Psoas muscle (tissue), 8 donors: ENCODE data around the gene EIF4E2. TPM values are rescaled to one million over a fixed set of nuclear protein-coding genes. Genes with fewer than 3 reads are reported as not detected.

Source experiments
- ATAC-seq, 4 donors: fragments of 200-7000 bp; cut with Tn5 transposase; one replicate each; pipeline ENCODE4 v1.9.1; 2020; ENCODE audit warnings: moderate library complexity in 3 of 4, mild to moderate bottlenecking in 2 of 4
- DNase-seq, 2 donors: peaks; one replicate each; pipeline ENCODE4 v3.0.0-alpha.2; 2020
- H3K27ac ChIP-seq: fragments of 200-600 bp; one replicate; pipeline ENCODE4 v1.8.0; 2022
- H3K27me3 ChIP-seq, 3 donors: fragments of 200-600 bp in 1 of 3; one replicate each; pipeline versions ENCODE4 v1.6.1 to v1.8.0; 2013 to 2022; ENCODE audit warnings: low read length in 2 of 3, mild to moderate bottlenecking in 2 of 3, moderate library complexity in 1 of 3; ENCODE audit not compliant: insufficient read depth in 3 of 3
- H3K36me3 ChIP-seq, 2 donors: fragments of 200-600 bp in 1 of 2; one replicate each; pipeline versions ENCODE4 v1.6.1 to v1.8.0; 2013 to 2022; ENCODE audit warnings: low read depth in 1 of 2, mild to moderate bottlenecking in 1 of 2, moderate library complexity in 1 of 2; ENCODE audit not compliant: insufficient read depth in 1 of 2
- H3K4me1 ChIP-seq: fragments of 200-600 bp; one replicate; pipeline ENCODE4 v1.8.0; 2022
- H3K4me3 ChIP-seq: fragments of 200-600 bp; one replicate; pipeline ENCODE4 v1.8.0; 2022; ENCODE audit warnings: mild to moderate bottlenecking
- H3K9me3 ChIP-seq: fragments of 200-600 bp; one replicate; pipeline ENCODE4 v1.8.0; 2022
- WGBS, 3 donors: extraction: QIAGEN DNeasy Blood & Tissue Kit; methylation state at CpG; one replicate each; pipeline versions ENCODE4 v1.1.6 to v1.1.7; 2013; 5-methylcytosine and 5-hydroxymethylcytosine counted together
- intact Hi-C, 2 donors: fragments of 100-400 bp; cut with DNase I; formaldehyde crosslinking; loops; one replicate each; pipeline versions ENCODE4 v1.11.0 to v1.14.2; 2022
- polyA plus RNA-seq, 3 donors: library from polyadenylated mRNA; stranded (reverse); fragments of 200-250 nt; gene quantifications; one replicate each; pipeline ENCODE4 v1.2.3, GENCODE V29; 2013
- total RNA-seq, 4 donors: library from RNA; stranded (reverse); fragmentation: NEBNext Ultra II Directional in 2 of 4; extraction: Animal tissue kit (Norgen Biotek cat#: 25700) in 2 of 4; gene quantifications; one replicate each; pipeline versions ENCODE4 v1.2.1 to v1.2.4, GENCODE V29; 2021 to 2023
- TF ChIP-seq, protein P1 (sequence below): fragments of 200-600 bp; IDR thresholded peaks from one replicate; pipeline ENCODE4 v1.8.0; 2022; ENCODE audit warnings: antibody characterized with exemption
- donor health status: healthy with polysubstance abuse.
- donor health status: DM: no; HTN: no; CAD: no; lungs with moderate emphysema.
- donor health status: Bipolar disorder and iron deficiency.
- donor health status: healthy.
- donor health status: DM: yes; HTN: yes; CAD: no.
- donor health status: DM: no; HTN: no; CAD: no.
- donor health status: DM: no; HTN: no; CAD: no.
- donor health status: DM: yes; HTN: yes; CAD: no.

The EIF4E2 gene
- total and polyA plus RNA-seq, 7 donors = 39.6 to 136 (median 77.3) TPM

DNA sequence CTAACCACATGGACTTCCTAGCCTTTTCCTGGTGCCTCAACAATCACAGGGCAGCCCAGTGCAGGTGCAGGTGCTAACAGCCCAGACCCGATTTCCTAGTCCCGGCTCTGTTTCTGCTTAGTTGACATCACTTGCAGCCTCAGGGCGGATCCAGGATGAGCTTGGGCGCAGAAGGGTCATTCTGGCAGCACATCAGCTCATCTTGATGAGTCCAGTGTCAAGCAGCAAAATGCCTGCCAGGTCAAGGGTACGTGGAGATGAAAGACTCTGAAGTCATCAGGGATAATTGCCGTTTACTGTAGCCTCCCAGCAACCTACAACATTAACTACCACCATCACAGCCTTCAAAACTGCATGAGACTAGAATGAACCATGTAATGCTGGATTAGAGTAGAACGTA is 43.5 kb downstream of the EIF4E2 start:
- no peaks in the 10 kb centered on the region for H3K27me3 ChIP-seq

DNA sequence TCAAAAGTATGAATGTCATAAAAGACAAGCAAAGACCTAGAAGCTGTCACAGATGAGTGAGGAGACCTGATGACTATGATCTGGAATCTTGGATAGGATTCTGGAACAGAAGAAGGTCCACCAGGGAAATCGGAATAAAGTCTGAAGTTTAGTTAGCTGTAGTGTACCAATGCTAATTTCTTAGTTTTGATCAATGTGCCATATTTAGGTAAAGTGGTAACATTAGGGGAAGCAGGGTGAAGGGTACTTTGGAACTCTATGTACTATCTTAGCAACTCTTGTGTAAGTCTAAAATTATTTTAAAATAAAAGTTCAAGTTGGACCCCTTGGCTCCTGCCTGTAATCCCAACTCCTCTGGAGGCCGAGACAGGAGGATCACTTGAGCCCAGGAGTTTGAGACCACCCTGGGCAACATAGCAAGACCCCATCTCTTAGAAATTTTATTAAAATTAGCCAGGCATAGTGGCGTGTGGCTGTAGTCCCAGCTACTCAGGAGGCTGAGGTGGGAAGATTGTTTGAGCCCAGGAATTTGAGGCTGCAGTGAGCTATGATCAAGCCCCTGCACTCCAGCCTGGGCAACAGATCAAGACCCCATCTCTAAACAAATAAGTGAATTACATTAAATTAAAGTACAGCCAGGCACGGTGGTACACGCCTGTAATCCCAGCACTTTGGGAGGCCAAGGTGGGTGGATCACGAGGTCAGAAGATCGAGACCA is 47.0 kb downstream of the EIF4E2 start:
- no peak for DNase-seq
- Histone ChIP-seq H3K27me3 (no peaks in the 10 kb centered on the region), H3K4me3 (no peak overlapping the region), H3K36me3 (no peaks in the 10 kb centered on the region), H3K4me1 (peaks cover 21% of the 10 kb centered on the region), H3K27ac (no peak overlapping the region), H3K9me3 (no peaks in the 10 kb centered on the region)
- 82 to 96% (median 92%) methylated on average over 7 of the region's 7 CpGs for WGBS, 3 donors
- TF ChIP-seq, protein P1, sequence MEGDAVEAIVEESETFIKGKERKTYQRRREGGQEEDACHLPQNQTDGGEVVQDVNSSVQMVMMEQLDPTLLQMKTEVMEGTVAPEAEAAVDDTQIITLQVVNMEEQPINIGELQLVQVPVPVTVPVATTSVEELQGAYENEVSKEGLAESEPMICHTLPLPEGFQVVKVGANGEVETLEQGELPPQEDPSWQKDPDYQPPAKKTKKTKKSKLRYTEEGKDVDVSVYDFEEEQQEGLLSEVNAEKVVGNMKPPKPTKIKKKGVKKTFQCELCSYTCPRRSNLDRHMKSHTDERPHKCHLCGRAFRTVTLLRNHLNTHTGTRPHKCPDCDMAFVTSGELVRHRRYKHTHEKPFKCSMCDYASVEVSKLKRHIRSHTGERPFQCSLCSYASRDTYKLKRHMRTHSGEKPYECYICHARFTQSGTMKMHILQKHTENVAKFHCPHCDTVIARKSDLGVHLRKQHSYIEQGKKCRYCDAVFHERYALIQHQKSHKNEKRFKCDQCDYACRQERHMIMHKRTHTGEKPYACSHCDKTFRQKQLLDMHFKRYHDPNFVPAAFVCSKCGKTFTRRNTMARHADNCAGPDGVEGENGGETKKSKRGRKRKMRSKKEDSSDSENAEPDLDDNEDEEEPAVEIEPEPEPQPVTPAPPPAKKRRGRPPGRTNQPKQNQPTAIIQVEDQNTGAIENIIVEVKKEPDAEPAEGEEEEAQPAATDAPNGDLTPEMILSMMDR = no peak
- intact Hi-C loops = no loop called here
- ATAC-seq = no peak

More for the DNA sequence above, 43.5 kb downstream of the EIF4E2 start:
- H3K27ac ChIP-seq = peak overlapping the region; percentile 82
- peaks cover 26% of the 10 kb centered on the region for H3K4me1 ChIP-seq
- intact Hi-C loops = no loop called here
- DNase-seq (no peak), ATAC-seq (no peak)
- no peaks in the 10 kb centered on the region for H3K9me3 ChIP-seq
- no peak overlapping the region for H3K4me3 ChIP-seq
- 77 to 89% (median 84%) methylated on average over 7 of the region's 7 CpGs for WGBS, 3 donors
- no peaks in the 10 kb centered on the region for H3K36me3 ChIP-seq
- TF ChIP-seq, protein P1 = no peak

DNA sequence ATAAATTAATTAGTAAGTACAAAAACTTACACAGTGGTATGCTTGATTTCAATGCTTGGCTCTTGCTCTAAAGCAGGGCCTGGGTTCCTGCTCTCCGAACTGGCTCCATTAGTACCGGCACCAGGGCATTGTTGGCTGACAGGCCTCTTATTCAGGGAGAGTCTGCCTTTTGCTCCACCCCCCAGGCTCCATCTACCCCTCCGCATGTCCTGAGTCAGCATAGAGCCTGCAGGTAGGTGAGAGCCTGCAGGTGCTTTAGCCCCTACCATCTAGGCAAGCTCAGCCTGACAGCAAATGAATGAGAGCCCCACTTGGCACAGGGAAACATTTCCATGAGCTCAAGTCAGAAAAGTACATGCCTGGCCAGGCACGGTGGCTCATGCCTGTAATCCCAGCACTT is 47.8 kb downstream of the EIF4E2 start:
- WGBS, 3 donors = 77 to 81% (median 79%) methylated on average over 4 of the region's 4 CpGs
- H3K4me3 ChIP-seq = no peak overlapping the region
- intact Hi-C loops = no loop called here

DNA sequence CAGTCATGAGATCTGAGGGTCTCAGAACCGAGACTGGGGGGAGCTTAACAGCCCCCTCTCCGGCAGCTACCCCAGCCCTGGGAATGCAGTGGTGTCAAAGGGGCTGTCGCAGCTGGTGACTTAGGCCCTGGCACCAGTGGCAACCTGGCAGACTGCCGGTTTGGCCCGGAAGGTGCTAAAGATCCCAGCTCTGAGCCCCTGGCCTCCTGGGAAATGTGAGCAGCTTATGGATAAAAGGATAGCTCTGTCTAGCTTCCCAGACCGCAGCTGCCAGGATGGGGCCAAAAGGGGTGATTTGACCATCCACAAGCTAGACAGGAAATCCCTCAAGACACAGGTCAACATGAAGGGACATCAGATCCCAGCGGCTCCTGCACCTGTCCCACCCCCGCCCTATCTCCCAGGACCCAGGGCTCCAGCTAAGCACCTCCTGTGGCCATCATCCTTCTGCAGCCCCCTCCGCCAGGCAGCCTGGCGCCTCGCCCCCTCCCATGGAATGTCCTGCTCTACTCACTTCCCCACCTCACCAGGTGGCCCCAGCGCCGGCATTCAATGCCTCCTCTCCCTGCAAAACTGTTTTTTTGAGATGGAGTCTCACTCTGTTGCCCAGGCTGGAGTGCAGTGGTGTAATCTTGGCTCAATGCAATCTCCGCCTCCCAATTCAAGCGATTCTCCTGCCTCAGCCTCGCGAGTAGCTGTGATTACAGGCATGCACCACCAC is 49.7 kb downstream of the EIF4E2 start:
- TF ChIP-seq, protein P1 = no peak
- ATAC-seq = peak in 2 of 4 donors; percentile 58 to 65
- intact Hi-C loops = loop anchor here in 1 of 2 donors (10.0 kb wide), 1 partner anchor 455 kb away; no protein-coding TSS in a partner anchor
- no peak for DNase-seq
- Histone ChIP-seq H3K9me3 (no peaks in the 10 kb centered on the region), H3K4me3 (no peak overlapping the region), H3K4me1 (peaks cover 5% of the 10 kb centered on the region), H3K27ac (no peak overlapping the region), H3K36me3 (no peaks in the 10 kb centered on the region), H3K27me3 (no peaks in the 10 kb centered on the region)
- 54 to 62% (median 61%) methylated on average over 17 of the region's 17 CpGs for WGBS, 3 donors

More for the DNA sequence above, 47.8 kb downstream of the EIF4E2 start:
- no peak for DNase-seq
- H3K4me1 ChIP-seq = peaks cover 14% of the 10 kb centered on the region
- no peak for ATAC-seq
- H3K27ac ChIP-seq = no peak overlapping the region
- H3K27me3 ChIP-seq = no peaks in the 10 kb centered on the region
- H3K9me3 ChIP-seq = no peaks in the 10 kb centered on the region
- TF ChIP-seq, protein P1 = no peak
- no peaks in the 10 kb centered on the region for H3K36me3 ChIP-seq
